Upper lobe of left lung (tissue), 6 donors: ENCODE measurements around the gene SLC35F2. TPM values are rescaled to one million over a fixed set of nuclear protein-coding genes. Genes with fewer than 3 reads are reported as not detected.
"Not testable (repeated sequence)": the region's sequence is repeated elsewhere in the genome, so short reads cannot be mapped to it uniquely, and the experiment has no call there.

Experiments
- ATAC-seq, 2 donors: fragments of 200-7000 bp; cut with Tn5 transposase; one replicate each; pipeline ENCODE4 v1.9.1; 2022; ENCODE audit warnings: mild to moderate bottlenecking in 2 of 2, moderate library complexity in 2 of 2; ENCODE audit not compliant: low FRiP score in 2 of 2
- DNase-seq, 2 donors: peaks; one replicate each; pipeline ENCODE4 v3.0.0-alpha.2; 2019 to 2020
- H3K27ac ChIP-seq, 4 donors: fragments of 200-600 bp; sonication (generic); one replicate each; pipeline ENCODE4 v1.5.1; 2016 to 2019
- H3K27me3 ChIP-seq, 4 donors: fragments of 200-600 bp; sonication (generic); one replicate each; pipeline ENCODE4 v1.5.1; 2017 to 2019
- H3K36me3 ChIP-seq, 4 donors: fragments of 200-600 bp; sonication (generic); one replicate each; pipeline ENCODE4 v1.5.1; 2016 to 2019
- H3K4me1 ChIP-seq, 4 donors: fragments of 200-600 bp; sonication (generic); one replicate each; pipeline ENCODE4 v1.5.1; 2018 to 2019
- H3K4me3 ChIP-seq, 4 donors: fragments of 200-600 bp; sonication (generic); one replicate each; pipeline ENCODE4 v1.5.1; 2017 to 2019; ENCODE audit warnings: mild to moderate bottlenecking in 2 of 4, moderate library complexity in 1 of 4
- H3K9me3 ChIP-seq, 4 donors: fragments of 200-600 bp; sonication (generic); one replicate each; pipeline ENCODE4 v1.5.1; 2018 to 2019
- EP300 ChIP-seq, 4 donors: sonication (generic); formaldehyde crosslinking; IDR thresholded peaks; one replicate each; pipeline ENCODE4 v1.5.1; 2017; ENCODE audit warnings: antibody characterized with exemption in 4 of 4, control low read depth in 2 of 4
- POLR2A ChIP-seq, 4 donors: fragments of 450-650 bp; IDR thresholded peaks; one replicate each; pipeline ENCODE4 v1.5.1; 2016 to 2017; ENCODE audit warnings: antibody characterized with exemption in 4 of 4, mild to moderate bottlenecking in 2 of 4
- POLR2AphosphoS5 ChIP-seq, 2 donors: sonication (generic); formaldehyde crosslinking; IDR thresholded peaks; one replicate each; pipeline ENCODE4 v1.5.1; 2017; ENCODE audit warnings: antibody characterized with exemption in 2 of 2
- WGBS, 2 donors: methylation state at CpG; one replicate each; pipeline ENCODE4 v1.1.5; 2017 to 2018; 5-methylcytosine and 5-hydroxymethylcytosine counted together
- total RNA-seq, 6 donors: library from RNA; depleted of rRNA in 4 of 6; stranded (reverse); fragments of >200 nt in 4 of 6; gene quantifications; one replicate each; pipeline versions ENCODE4 v1.1.0 to v1.2.1, GENCODE V29; 2016 to 2021
- TF ChIP-seq, protein P1 (sequence below), 6 experiments: fragments of 450-650 bp in 4 of 6; fragments of 200-600 bp in 2 of 6; sonication (generic) in 2 of 6; IDR thresholded peaks; one replicate each; pipeline ENCODE4 v1.5.1; 2016 to 2019; ENCODE audit warnings: antibody characterized with exemption in 6 of 6
- donor health status: DM: no; HTN: no; CAD: no; lungs with moderate emphysema.
- donor health status: DM: no; HTN: yes; CAD: no; lungs with severe emphysema.

Gene SLC35F2
- total RNA-seq, 6 donors from 2014 or later = 1.4 to 10.6 (median 5.5) TPM

DNA sequence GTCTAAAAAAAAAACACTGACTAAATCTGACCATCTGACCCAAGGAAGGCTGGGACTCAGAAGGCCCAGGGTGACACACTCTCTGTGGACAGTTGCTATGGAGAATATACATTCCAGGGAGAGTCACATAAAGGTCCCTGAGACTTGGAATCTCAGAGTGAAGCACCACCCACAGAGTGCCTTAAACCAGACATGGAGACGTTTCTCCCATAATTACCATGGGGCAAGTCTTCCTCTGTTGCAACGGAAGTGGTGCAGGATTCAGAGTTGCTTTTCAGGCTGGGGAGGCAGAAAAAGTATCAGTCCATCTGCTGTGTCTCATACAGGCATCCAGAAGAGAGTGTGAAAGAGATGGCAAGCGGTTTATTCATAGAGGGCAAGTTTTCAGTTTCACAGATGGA, 88.0 kb downstream of the SLC35F2 start:
- Histone ChIP-seq H3K4me3 (no peak overlapping the region), H3K9me3 (no peaks in the 10 kb centered on the region), H3K36me3 (no peaks in the 10 kb centered on the region), H3K4me1 (no peaks in the 10 kb centered on the region), H3K27ac (no peak overlapping the region), H3K27me3 (no peaks in the 10 kb centered on the region)
- WGBS, 2 donors = 51% methylated on average over 3 of the region's 3 CpGs
- ATAC-seq (no peak), DNase-seq (no peak)
- TF ChIP-seq, protein P1, sequence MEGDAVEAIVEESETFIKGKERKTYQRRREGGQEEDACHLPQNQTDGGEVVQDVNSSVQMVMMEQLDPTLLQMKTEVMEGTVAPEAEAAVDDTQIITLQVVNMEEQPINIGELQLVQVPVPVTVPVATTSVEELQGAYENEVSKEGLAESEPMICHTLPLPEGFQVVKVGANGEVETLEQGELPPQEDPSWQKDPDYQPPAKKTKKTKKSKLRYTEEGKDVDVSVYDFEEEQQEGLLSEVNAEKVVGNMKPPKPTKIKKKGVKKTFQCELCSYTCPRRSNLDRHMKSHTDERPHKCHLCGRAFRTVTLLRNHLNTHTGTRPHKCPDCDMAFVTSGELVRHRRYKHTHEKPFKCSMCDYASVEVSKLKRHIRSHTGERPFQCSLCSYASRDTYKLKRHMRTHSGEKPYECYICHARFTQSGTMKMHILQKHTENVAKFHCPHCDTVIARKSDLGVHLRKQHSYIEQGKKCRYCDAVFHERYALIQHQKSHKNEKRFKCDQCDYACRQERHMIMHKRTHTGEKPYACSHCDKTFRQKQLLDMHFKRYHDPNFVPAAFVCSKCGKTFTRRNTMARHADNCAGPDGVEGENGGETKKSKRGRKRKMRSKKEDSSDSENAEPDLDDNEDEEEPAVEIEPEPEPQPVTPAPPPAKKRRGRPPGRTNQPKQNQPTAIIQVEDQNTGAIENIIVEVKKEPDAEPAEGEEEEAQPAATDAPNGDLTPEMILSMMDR (IDR thresholded peaks at IDR 0.05) = no peak
- TF ChIP-seq POLR2A (IDR thresholded peaks at IDR 0.05) (no peak), POLR2AphosphoS5 (IDR thresholded peaks at IDR 0.05) (no peak)

DNA sequence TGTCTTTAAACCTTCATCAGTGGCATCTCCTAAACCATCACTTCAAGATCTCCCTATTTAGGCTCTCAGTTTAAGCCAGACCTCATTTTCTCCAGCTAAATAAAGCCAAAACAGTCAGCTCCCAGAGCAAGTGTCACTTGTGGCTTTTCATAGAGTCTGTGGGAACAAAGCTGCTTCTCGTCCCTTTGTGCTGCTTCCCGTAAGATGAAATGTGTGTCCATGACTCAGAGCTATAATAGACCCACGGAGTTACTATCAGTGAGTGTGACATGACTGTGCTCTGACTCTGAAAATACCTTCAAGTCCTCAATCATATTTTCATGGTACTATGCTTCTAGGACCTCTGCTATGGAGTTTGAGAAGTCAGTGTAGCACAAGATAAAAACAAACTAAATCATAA, 89.4 kb downstream of the SLC35F2 start:
- TF ChIP-seq POLR2AphosphoS5 (IDR thresholded peaks at IDR 0.05) = no peak
- no peak for TF ChIP-seq POLR2A (IDR thresholded peaks at IDR 0.05)
- TF ChIP-seq, protein P1 (IDR thresholded peaks at IDR 0.05) = no peak
- TF ChIP-seq EP300 (IDR thresholded peaks at IDR 0.05) = no peak
- H3K27me3 ChIP-seq = no peaks in the 10 kb centered on the region
- no peaks in the 10 kb centered on the region for H3K36me3 ChIP-seq
- no peak overlapping the region for H3K27ac ChIP-seq
- 67 to 73% methylated on average over 3 of the region's 3 CpGs for WGBS, 2 donors
- no peaks in the 10 kb centered on the region for H3K4me1 ChIP-seq
- DNase-seq (no peak), ATAC-seq (no peak)
- H3K4me3 ChIP-seq = no peak overlapping the region
- no peaks in the 10 kb centered on the region for H3K9me3 ChIP-seq

DNA sequence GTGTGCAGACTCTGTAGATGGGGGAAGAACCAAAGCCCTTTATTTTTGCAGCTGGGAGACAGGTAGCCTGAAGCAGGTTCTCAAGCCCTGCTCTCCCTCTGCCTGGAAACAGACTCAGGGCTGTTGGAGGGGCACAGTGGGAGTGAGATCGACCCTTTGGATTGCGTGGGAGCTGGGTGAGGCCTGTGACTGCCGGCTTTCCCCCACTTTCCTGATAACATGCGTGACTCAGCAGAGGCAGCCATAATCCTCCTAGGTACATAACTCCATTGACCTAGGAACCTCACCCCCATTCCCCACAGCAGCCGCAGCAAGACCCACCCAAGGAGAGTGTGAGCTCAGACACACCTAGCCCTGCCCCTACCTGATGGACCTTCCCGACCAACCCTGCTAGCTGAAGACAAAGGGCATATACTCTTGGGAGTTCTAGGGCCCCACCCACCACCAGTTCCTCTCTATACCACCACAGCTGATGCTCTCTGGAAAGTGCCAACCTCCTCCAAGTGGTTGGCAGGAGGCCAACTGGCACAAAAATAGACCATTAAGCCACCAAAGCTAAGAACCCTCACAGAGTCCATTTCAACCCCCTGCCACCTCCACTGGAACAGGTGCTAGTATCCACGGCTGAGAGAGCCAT, 99.8 kb downstream of the SLC35F2 start:
- DNase-seq, H3K9me3 ChIP-seq, ATAC-seq, H3K4me3 ChIP-seq, H3K36me3 ChIP-seq, H3K27me3 ChIP-seq, H3K4me1 ChIP-seq, H3K27ac ChIP-seq: not testable (repeated sequence)
- 93 to 97% methylated on average over 7 of the region's 7 CpGs for WGBS, 2 donors

DNA sequence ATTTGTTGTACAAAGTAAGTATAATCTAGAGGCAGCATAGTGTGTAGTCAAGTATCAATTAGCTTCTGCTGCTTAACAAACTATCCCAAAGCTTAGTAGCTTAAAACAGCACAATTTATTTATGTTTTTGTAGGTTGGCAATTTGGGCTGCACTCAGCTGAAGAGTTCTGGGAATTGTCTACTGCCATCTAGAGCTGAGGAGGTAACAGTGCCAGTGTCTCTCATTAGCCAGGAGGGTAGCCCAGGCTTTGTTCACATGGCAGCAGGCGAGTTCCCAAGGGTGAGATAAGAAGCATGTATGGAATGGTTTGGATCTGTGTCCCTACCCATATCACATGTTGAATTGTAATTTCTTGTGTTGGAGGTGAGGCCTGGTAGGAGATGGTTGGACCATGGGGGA, 100.9 kb downstream of the SLC35F2 start:
- no peak overlapping the region for H3K4me3 ChIP-seq
- H3K4me1 ChIP-seq = no peaks in the 10 kb centered on the region
- H3K27me3 ChIP-seq = no peaks in the 10 kb centered on the region
- TF ChIP-seq EP300 (IDR thresholded peaks at IDR 0.05) (no peak), POLR2AphosphoS5 (IDR thresholded peaks at IDR 0.05) (no peak), POLR2A (IDR thresholded peaks at IDR 0.05) (no peak)
- TF ChIP-seq, protein P1 (IDR thresholded peaks at IDR 0.05) = no peak
- no peaks in the 10 kb centered on the region for H3K36me3 ChIP-seq
- no peak overlapping the region for H3K27ac ChIP-seq
- H3K9me3 ChIP-seq = no peaks in the 10 kb centered on the region
- no peak for DNase-seq
- WGBS, 2 donors = 100% methylated on average over 1 of the region's 1 CpG
- ATAC-seq = no peak

DNA sequence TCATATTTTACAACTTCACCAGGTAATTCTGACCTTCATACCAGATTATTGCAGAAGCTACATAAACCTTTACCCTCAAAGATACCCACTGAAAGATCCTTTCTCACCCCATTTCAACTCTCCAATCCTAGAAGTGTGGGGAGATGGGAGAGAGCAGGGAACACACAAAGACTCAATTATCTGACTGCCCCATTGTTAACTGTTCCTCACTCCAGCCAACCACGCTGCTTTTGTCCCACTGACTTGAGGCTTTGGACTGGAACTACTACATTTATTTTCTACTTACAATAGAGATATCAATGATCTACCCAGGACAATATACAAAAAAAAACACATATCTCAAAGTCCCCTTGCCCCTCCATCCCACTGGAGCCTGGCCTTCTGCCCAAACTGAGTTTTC, 102.0 kb downstream of the SLC35F2 start:
- 81% methylated on average over 1 of the region's 1 CpG for WGBS, 2 donors
- Histone ChIP-seq H3K9me3 (no peaks in the 10 kb centered on the region), H3K27ac (no peak overlapping the region), H3K4me1 (no peaks in the 10 kb centered on the region), H3K27me3 (no peaks in the 10 kb centered on the region), H3K36me3 (no peaks in the 10 kb centered on the region), H3K4me3 (no peak overlapping the region)
- TF ChIP-seq POLR2A (IDR thresholded peaks at IDR 0.05) (no peak), EP300 (IDR thresholded peaks at IDR 0.05) (no peak), POLR2AphosphoS5 (IDR thresholded peaks at IDR 0.05) (no peak)
- TF ChIP-seq, protein P1 (IDR thresholded peaks at IDR 0.05) = no peak
- ATAC-seq = no peak
- DNase-seq = no peak
